GM18858 (cell line): ENCODE results near the gene HSPA1A.
"Not testable (repeated sequence)": the region's sequence is repeated elsewhere in the genome, so short reads cannot be mapped to it uniquely, and the experiment has no call there.

Experiments used
- ATAC-seq: cut with Tn5 transposase; IDR thresholded peaks from one replicate; pipeline ENCODE4 v1.9.1; 2021; ENCODE audit not compliant: unreplicated experiment

Gene HSPA1A

DNA sequence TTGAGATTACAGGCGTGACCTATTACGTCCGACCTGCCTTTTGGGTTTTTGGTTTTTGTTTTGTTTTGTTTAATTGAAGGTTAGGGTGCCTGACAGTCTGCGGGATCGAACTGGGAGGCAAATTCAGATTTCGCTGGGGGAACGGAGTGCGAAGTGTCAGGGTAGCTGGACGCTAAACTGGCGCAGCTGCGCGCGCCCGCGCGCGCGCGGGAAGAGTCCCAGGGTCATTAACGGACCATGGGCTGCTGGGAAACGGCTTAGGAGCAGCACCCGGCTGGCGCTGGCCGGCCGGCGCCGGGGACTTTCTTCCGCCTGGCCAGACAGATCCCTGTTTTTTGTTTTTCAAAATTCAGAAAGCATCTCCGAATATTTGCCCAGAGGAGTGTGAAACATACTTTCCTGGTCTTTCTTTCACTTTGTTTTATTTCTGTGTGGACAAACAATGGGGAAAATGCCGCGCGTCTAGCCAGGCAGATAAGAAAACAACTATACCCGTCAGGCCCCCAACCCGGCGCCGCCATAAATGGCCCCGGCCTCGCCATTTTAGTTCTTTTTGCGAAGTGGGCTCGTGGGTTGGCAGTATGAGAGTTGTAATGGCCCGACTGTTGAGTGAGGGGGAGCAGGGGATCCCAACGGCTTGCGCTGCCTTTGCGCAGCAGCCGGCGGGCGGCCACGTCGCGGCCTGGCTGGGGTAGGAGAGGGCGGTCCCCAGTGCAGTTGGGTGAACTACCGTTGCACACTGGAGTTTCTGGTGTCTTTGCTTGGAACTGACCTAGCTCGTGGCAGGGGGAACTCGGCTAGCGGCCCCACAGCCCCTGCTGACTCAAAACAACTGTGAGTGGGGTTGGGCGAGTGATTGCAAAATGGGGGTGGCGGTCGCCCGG lies 19.3 kb downstream of the HSPA1A start:
- no peak for ATAC-seq

DNA sequence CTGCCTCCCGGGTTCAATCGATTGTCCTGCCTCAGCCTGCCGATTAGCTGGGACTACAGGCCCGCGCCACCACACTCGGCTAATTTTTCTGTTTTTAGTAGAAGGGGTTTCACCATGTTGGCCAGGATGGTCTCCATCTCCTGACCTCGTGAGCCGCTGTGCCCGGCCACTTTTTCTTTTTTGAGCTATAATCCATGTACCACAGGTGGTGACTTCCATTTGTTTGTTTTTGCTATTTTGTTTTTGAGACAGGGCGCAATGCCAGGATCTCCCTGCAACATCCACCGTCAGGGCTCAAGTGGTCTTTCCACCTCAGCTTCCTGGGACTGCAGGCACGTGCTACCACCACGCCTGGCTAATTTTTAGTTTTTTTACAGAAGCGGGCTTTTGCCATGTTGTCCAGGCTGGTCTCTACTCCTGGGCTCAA lies 20.7 kb downstream of the HSPA1A start:
- no peak for ATAC-seq

DNA sequence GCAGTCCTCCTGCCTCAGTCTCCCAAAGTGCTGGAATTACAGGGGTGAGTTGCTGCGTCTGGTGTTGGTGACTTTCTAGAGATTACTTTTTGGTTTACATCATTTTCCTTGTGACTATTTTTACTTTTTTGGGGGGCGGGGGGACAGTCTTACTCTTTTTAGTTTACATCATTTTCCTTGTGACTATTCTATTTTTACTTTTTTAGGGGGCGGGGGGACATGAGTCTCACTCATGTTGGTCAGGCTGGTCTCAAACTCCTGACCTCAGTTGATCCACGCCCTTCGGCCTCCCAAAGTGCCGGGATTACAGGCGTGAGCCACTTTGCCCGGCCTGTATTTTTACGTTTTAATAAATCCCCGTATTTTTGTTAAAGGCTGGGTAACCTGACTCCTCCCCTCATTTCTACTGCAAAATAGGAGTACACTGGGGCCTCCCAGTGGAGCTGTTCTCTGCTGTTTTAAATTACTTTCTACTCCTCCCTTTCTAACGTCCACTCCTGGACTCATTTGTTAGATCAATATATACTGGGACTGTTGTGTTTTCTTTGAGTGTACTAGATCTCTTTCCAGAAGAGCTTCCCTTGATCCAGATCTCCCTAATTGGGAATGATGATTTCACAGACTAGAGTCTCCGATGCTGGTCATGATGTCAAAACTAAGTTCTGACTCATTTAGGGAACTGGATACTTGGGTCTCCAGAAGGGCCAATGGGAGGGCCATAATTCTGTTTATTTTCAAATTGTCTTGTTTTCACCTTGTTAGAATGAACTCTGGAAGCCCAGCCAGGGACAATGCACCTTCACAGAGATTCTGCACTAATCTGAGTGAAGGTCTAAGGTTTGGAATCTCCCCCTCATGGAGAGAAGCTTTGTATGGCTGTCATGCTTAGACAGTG lies 21.4 kb downstream of the HSPA1A start:
- no peak for ATAC-seq

- no peak for ATAC-seq
Observed at GRCh38 chr6:31837369-31838113, 22.2 kb downstream of the HSPA1A start.

DNA sequence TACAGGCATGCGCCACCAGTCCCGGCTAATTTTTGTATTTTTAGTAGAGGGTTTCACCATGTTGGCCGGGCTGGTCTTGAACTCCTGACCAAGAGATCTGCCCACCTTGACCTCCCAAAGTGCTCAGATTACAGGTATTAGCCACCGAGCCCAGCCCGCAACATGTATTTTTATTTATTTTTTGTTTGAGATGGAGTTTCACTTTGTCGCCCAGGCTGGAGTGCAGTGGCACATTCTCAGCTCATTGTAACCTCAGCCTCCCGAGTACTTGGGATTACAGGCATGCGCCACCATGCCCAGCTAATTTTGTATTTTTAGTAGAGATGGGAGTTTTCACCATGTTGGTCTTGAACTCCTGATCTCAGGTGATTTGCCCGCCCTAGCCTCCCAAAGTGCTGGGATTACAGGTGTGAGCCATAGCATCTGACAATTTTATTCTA lies 22.8 kb downstream of the HSPA1A start:
- not testable (repeated sequence) for ATAC-seq

- ATAC-seq, result no peak
Observed at GRCh38 chr6:31838968-31839367, 23.6 kb downstream of the HSPA1A start.

DNA sequence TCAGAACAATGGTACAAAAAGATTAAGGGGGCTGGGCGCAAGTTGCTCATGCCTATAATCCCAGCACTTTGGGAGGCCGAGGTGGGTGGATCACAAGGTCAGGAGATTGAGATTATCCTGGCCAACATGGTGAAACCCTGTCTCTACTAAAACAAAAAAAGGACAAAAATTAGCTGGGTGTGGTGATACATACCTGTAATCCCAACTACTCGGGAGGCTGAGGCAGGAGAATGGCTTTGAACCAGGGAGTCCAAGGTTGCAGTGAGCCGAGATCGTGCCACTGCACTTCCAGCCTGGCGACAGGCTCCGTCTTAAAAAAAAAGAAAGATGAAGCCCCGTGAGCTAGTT lies 24.4 kb downstream of the HSPA1A start:
- ATAC-seq, result not testable (repeated sequence)

DNA sequence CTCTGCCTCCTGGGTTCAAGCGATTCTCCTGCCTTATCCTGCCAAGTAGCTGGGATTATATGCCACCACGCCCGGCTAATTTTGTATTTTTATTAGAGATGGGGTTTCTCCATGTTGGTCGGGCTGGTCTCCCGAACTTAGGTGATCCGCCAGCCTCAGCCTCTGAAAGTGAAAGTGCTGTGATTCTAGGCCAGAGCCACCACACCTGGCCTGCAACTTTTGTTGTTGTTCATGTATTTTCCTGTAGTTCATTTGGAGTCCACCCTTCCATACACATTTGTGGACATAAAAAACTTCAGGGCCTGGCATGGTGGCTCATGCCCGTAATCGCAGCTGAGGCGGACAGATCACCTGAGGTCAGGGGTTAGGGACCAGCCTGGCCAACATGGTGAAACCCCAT lies 26.7 kb downstream of the HSPA1A start:
- no peak for ATAC-seq

DNA sequence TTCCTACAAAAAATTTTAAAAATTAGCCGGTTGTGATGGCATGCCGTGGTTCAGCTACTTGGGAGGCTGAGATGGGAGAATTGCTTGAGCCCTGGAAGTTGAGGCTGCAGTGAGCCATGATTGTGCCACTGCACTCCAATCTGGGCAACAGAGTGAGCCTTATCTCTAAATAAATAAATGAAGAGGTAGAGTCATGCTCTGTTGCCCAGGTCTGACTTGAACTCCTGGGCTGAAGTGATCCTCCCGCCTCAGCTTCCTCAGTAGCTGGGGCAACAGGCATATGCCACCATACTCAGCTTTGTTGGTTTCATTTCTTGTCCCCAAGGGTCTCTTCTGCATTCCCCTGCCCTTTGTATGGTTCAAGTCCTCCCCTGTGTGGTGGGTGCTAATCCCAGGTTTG lies 29.2 kb downstream of the HSPA1A start:
- no peak for ATAC-seq

GRCh38 chr6:31847276-31847978 lies 32.1 kb downstream of the HSPA1A start:
- ATAC-seq, result no peak

DNA sequence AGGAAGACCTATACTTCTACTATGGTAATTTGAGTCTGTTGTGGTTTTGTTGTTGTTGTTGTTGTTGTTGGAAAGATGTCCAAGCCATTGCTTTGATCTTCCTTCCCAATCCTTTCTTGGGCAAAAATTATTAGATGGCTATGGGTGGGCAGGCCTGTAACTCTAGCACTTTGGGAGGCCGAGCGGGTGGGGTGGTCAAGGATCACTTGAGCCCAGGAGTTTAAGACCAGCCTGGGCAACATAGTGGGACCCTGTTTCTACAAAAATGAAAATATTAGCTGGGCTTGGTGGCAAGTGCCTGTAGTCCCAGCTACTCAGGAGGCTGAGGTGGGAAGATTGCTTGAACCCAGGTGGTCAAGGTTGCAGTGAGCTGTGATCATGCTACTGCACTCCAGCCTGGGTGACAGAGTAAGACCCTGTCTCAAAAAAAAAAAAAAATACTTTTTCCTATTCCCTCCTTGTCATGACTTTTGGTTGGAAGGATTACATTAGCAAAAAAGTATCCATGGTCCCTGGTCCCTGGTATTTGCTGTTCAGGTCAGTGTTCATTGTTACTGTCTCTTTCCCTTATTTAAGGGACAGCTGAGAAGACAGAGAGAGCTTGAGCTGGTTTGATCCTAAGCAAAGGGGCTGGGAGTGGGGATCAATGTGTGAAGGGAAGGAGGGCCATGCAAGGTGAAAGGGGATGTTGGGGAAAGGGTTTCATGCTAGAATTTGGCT lies 35.6 kb downstream of the HSPA1A start:
- no peak for ATAC-seq

GRCh38 chr6:31851485-31851832 lies 36.1 kb downstream of the HSPA1A start:
- no peak for ATAC-seq

DNA sequence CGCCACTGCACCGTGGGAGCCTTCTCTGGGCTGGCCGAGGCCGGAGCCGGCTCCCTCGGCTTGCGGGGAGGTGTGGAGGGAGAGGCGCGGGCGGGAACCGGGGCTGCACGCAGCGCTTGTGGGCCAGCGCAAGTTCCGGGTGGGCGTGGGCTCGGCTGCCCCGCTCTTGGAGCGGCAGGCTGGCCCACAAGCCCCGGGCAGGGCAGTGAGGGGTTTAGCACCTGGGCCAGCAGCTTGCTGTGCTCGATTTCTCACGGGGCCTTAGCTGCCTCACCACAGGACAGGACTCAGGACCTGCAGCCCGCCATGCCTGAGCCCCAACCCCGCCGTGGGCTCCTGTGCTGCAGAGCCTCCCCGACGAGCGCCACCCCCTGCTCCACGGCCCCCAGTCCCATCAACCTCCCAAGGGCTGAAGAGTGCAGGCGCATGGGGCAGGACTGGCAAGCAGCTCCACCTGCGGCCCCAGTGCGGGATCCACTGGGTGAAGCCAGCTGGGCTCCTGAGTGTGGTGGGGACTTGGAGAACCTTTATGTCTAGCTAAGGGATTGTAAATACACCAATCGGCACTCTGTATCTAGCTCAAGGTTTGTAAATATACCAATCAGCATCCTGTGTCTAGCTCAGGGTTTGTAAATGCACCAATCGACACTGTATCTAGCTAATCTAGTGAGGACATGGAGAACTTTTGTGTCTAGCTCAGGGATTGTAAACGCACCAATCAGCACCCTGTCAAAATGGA lies 36.8 kb downstream of the HSPA1A start:
- ATAC-seq, result not testable (repeated sequence)

- not testable (repeated sequence) for ATAC-seq
Observed at GRCh38 chr6:31857774-31858173, 42.4 kb downstream of the HSPA1A start.

DNA sequence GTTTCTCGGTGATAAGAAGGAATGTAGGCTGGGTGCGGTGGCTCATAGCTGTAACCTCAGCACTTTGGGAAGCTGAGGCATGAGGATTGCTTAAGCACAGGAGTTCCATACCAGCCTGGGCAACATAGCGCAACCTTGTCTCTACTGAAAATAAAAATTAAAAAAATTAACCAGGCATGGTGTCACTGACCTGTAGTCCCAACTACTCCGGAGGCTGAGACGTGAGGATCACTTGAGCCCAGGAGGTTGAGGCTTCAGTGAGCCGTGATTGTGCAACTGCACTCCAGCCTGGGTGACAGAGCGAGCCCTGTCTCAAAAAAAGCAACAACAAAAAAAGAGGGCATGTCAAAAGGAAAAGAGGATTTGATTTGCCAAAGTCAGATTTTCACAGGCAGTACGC lies 43.4 kb downstream of the HSPA1A start:
- ATAC-seq, result no peak

- no peak for ATAC-seq
Observed at GRCh38 chr6:31859923-31860322, 44.6 kb downstream of the HSPA1A start.

GRCh38 chr6:31860349-31860748 lies 45.0 kb downstream of the HSPA1A start:
- ATAC-seq, result no peak

GRCh38 chr6:31861150-31861549 lies 45.8 kb downstream of the HSPA1A start:
- ATAC-seq, result no peak

DNA sequence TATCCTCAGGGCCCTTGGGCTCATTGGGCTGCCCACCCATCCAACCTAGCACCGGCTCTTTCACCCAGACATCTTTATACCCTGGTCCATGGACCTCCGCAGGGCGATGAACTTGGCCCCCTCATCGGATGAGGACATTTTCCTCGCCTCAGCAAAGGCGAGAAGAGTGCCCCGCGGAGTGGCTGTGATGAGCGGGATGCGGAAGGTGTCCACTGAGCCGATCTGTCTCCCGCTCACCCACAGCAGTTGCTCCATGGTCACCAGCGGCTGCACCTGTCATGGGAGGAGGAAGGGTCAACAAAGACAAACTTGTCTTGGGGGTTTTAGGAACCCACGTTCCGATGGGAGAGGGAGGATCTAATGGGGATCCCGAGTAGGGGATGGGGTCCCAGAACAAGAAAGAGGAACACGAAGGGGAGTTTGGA lies 46.6 kb downstream of the HSPA1A start:
- ATAC-seq, result no peak
